Stimulated activated CD4-positive, alpha-beta T cell treated with anti-CD3 and anti-CD28 coated beads, Interleukin-4, amount 100 ng/mL, for 4 hours (primary cell): ENCODE measurements around the gene KRT1.
"Not testable (repeated sequence)": the region's sequence is repeated elsewhere in the genome, so short reads cannot be mapped to it uniquely, and the experiment has no call there.

Experiments used
- DNase-seq, 2 experiments: peaks; one replicate each; pipeline ENCODE4 v3.0.0-alpha.2; 2020

Gene KRT1

GRCh38 chr12:52679875-52680274 lies 332 bp downstream of the KRT1 start:
- no peak for DNase-seq

GRCh38 chr12:52677671-52678070 lies 2.5 kb downstream of the KRT1 start:
- DNase-seq: no peak

- DNase-seq: no peak
Observed at GRCh38 chr12:52677126-52677525, 3.1 kb downstream of the KRT1 start.

GRCh38 chr12:52676163-52676562 lies 4.0 kb downstream of the KRT1 start:
- no peak for DNase-seq

GRCh38 chr12:52675301-52675701 lies 4.9 kb downstream of the KRT1 start:
- DNase-seq: no peak

- no peak for DNase-seq
Observed at GRCh38 chr12:52674433-52674775, 5.8 kb downstream of the KRT1 start.

- DNase-seq: no peak
Observed at GRCh38 chr12:52673713-52674432, 6.3 kb downstream of the KRT1 start.

- no peak for DNase-seq
Observed at GRCh38 chr12:52673217-52673616, 7.0 kb downstream of the KRT1 start.

- DNase-seq: no peak
Observed at GRCh38 chr12:52672321-52672933, 7.8 kb downstream of the KRT1 start.

- no peak for DNase-seq
Observed at GRCh38 chr12:52670961-52671360, 9.2 kb downstream of the KRT1 start.

GRCh38 chr12:52670506-52670905 lies 9.7 kb downstream of the KRT1 start:
- no peak for DNase-seq

- DNase-seq: not testable (repeated sequence)
Observed at GRCh38 chr12:52669941-52670340, 10.3 kb downstream of the KRT1 start.

- no peak for DNase-seq
Observed at GRCh38 chr12:52669426-52669825, 10.8 kb downstream of the KRT1 start.

GRCh38 chr12:52667931-52668330 lies 12.3 kb downstream of the KRT1 start:
- no peak for DNase-seq

GRCh38 chr12:52667509-52667908 lies 12.7 kb downstream of the KRT1 start:
- DNase-seq: no peak

- no peak for DNase-seq
Observed at GRCh38 chr12:52666471-52666870, 13.7 kb downstream of the KRT1 start.

GRCh38 chr12:52663420-52663819 lies 16.8 kb downstream of the KRT1 start:
- DNase-seq: no peak

- DNase-seq: no peak
Observed at GRCh38 chr12:52662918-52663229, 17.3 kb downstream of the KRT1 start.

- DNase-seq: no peak
Observed at GRCh38 chr12:52662093-52662917, 17.9 kb downstream of the KRT1 start.

- no peak for DNase-seq
Observed at GRCh38 chr12:52661668-52662067, 18.5 kb downstream of the KRT1 start.

GRCh38 chr12:52660934-52661499 lies 19.2 kb downstream of the KRT1 start:
- DNase-seq: no peak

- no peak for DNase-seq
Observed at GRCh38 chr12:52659951-52660350, 20.3 kb downstream of the KRT1 start.

- no peak for DNase-seq
Observed at GRCh38 chr12:52659395-52659794, 20.8 kb downstream of the KRT1 start.

- DNase-seq: no peak
Observed at GRCh38 chr12:52658196-52658595, 22.0 kb downstream of the KRT1 start.
